ENCODE results near the gene CD33. TPM values are rescaled to one million over a fixed set of nuclear protein-coding genes. Genes with fewer than 3 reads are reported as not detected.

CD33 gene
- polyA plus RNA-seq, 1 donor from 2014 or later = not detected

- TF ChIP-seq, protein P1, sequence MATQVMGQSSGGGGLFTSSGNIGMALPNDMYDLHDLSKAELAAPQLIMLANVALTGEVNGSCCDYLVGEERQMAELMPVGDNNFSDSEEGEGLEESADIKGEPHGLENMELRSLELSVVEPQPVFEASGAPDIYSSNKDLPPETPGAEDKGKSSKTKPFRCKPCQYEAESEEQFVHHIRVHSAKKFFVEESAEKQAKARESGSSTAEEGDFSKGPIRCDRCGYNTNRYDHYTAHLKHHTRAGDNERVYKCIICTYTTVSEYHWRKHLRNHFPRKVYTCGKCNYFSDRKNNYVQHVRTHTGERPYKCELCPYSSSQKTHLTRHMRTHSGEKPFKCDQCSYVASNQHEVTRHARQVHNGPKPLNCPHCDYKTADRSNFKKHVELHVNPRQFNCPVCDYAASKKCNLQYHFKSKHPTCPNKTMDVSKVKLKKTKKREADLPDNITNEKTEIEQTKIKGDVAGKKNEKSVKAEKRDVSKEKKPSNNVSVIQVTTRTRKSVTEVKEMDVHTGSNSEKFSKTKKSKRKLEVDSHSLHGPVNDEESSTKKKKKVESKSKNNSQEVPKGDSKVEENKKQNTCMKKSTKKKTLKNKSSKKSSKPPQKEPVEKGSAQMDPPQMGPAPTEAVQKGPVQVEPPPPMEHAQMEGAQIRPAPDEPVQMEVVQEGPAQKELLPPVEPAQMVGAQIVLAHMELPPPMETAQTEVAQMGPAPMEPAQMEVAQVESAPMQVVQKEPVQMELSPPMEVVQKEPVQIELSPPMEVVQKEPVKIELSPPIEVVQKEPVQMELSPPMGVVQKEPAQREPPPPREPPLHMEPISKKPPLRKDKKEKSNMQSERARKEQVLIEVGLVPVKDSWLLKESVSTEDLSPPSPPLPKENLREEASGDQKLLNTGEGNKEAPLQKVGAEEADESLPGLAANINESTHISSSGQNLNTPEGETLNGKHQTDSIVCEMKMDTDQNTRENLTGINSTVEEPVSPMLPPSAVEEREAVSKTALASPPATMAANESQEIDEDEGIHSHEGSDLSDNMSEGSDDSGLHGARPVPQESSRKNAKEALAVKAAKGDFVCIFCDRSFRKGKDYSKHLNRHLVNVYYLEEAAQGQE (IDR thresholded peaks at IDR 0.05; ENCODE audit: borderline replicate concordance) = no peak
- TF ChIP-seq EP300 (conservative IDR thresholded peaks at IDR 0.05; ENCODE audit: poor library complexity, severe bottlenecking) (no peak), TAF1 (IDR thresholded peaks at IDR 0.05; ENCODE audit: low read depth) (no peak), SMC3 (conservative IDR thresholded peaks at IDR 0.05; ENCODE audit: poor library complexity) (no peak)
- Histone ChIP-seq H3K9me3 (ENCODE audit: low read length) (no peaks in the 10 kb centered on the region), H3K27me3 (ENCODE audit: insufficient read depth, low read depth, low read length) (no peaks in the 10 kb centered on the region), H3K9ac (ENCODE audit: low read length) (no peak overlapping the region), H3F3A (ENCODE audit: insufficient read depth, low read length, poor library complexity, severe bottlenecking) (no peaks in the 10 kb centered on the region), H3K9me2 (ENCODE audit: insufficient read depth, low read length) (no peaks in the 10 kb centered on the region), H3K36me3 (ENCODE audit: insufficient read depth, low read length) (no peaks in the 10 kb centered on the region), H3K4me3 (ENCODE audit: low read length) (no peak overlapping the region), H4K20me1 (ENCODE audit: insufficient read depth) (no peaks in the 10 kb centered on the region), H3K27ac (ENCODE audit: low read length) (no peak overlapping the region), H3K79me2 (replicated peaks; ENCODE audit: insufficient read depth, low read length) (no peaks in the 10 kb centered on the region), H3K4me2 (ENCODE audit: low read length) (no peak overlapping the region), H2AFZ (ENCODE audit: low read depth, low read length) (no peak overlapping the region)
Measured at GRCh38 chr19:51274049-51274770, 49.3 kb downstream of the CD33 start.

DNA sequence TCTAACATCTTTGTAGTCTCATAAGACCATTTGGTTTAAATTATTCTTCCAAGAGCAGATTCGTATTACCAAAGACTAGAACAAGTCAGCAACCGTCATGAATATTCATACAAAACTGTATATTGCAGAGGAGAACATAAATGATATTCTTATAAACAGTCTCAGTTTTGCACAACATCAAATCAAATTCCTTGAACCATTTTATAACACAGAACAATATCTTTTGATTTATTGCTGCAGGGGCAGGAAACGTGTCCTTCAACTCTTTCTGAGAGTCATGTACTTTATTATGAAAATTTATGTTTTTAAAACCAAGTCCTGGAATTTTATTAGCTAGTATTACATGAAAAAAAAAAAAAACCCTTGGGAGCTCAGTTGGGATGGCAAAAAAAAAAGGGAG, 52.2 kb downstream of the CD33 start:
- no peak overlapping the region for H3K9ac ChIP-seq (ENCODE audit: low read length)
- no peaks in the 10 kb centered on the region for H3K9me3 ChIP-seq (ENCODE audit: low read length)
- H3K9me2 ChIP-seq (ENCODE audit: insufficient read depth, low read length) = no peaks in the 10 kb centered on the region
- no peaks in the 10 kb centered on the region for H4K20me1 ChIP-seq (ENCODE audit: insufficient read depth)
- no peaks in the 10 kb centered on the region for H3K27me3 ChIP-seq (ENCODE audit: insufficient read depth, low read depth, low read length)
- no peak overlapping the region for H3K4me3 ChIP-seq (ENCODE audit: low read length)
- no peaks in the 10 kb centered on the region for H3K79me2 ChIP-seq (replicated peaks; ENCODE audit: insufficient read depth, low read length)
- no peaks in the 10 kb centered on the region for H3K36me3 ChIP-seq (ENCODE audit: insufficient read depth, low read length)
- H3F3A ChIP-seq (ENCODE audit: insufficient read depth, low read length, poor library complexity, severe bottlenecking) = no peaks in the 10 kb centered on the region
- no peak overlapping the region for H2AFZ ChIP-seq (ENCODE audit: low read depth, low read length)
- no peak overlapping the region for H3K27ac ChIP-seq (ENCODE audit: low read length)
- H3K4me2 ChIP-seq (ENCODE audit: low read length) = no peak overlapping the region
- TF ChIP-seq EP300 (conservative IDR thresholded peaks at IDR 0.05; ENCODE audit: poor library complexity, severe bottlenecking) (no peak), MXI1 (conservative IDR thresholded peaks at IDR 0.05; ENCODE audit: poor library complexity, severe bottlenecking) (no peak), TAF1 (IDR thresholded peaks at IDR 0.05; ENCODE audit: low read depth) (no peak), RAD21 (conservative IDR thresholded peaks at IDR 0.05) (no peak), POLR2AphosphoS5 (IDR thresholded peaks at IDR 0.05) (no peak), EZH2 (IDR thresholded peaks at IDR 0.05; ENCODE audit: borderline replicate concordance, insufficient read depth, low read length, poor library complexity, severe bottlenecking) (no peak), CTCF (IDR thresholded peaks at IDR 0.05; ENCODE audit: poor library complexity, severe bottlenecking) (no peak), SMC3 (conservative IDR thresholded peaks at IDR 0.05; ENCODE audit: poor library complexity) (no peak)
- TF ChIP-seq, protein P1 (IDR thresholded peaks at IDR 0.05; ENCODE audit: borderline replicate concordance) = no peak
